GM13977 (cell line): ENCODE data around the gene TEAD2.
"Not testable (repeated sequence)": the region's sequence is repeated elsewhere in the genome, so short reads cannot be mapped to it uniquely, and the experiment has no call there.

ENCODE experiments used
- DNase-seq: peaks from one replicate; pipeline ENCODE4 v3.0.0; 2012; ENCODE audit warnings: low spot score
- CTCF ChIP-seq: IDR thresholded peaks from 2 replicates; pipeline ENCODE4 v1.5.1; 2012; ENCODE audit warnings: mild to moderate bottlenecking, control low read depth; ENCODE audit not compliant: insufficient read depth; ENCODE audit errors: extremely low read depth, missing control alignments
- in situ Hi-C: fragments of 300-500 bp; cut with MboI; formaldehyde crosslinking; loops from one replicate; pipeline ENCODE4 v1.12.0; 2022; ENCODE audit warnings: low sequenced_read_pairs, low pct_unique_long_range_greater_than_20kb, mixed read lengths, inconsistent platforms; ENCODE audit not compliant: unreplicated experiment

Gene TEAD2

DNA sequence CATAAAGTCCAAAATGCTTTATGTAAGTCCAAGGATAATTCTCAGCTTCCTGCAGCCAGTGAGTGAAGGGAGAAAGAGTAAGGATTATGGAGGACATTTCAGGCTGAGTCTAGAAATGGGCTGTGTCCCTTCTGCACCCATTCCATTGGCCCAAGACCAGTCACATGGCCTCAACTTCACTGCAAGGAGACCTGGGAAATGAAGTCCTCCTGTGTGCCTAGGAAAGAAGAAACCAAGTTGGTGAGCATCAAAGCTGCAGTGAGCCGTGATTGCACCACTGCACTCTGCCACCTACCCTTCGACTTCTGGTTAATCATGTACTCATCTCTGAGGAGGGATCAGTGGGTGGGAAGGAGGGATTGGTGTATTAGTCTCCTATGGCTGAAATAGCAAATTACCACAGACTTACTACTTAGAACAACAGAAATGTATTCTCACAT is 30.6 kb downstream of the TEAD2 start:
- DNase-seq: peak; percentile 74
- in situ Hi-C loops: no loop called here
- TF ChIP-seq CTCF: no peak

- DNase-seq, in situ Hi-C loops: not testable (repeated sequence)
These were observed 31.0 kb downstream of the TEAD2 start for GRCh38 chr19:49331187-49331586.

DNA sequence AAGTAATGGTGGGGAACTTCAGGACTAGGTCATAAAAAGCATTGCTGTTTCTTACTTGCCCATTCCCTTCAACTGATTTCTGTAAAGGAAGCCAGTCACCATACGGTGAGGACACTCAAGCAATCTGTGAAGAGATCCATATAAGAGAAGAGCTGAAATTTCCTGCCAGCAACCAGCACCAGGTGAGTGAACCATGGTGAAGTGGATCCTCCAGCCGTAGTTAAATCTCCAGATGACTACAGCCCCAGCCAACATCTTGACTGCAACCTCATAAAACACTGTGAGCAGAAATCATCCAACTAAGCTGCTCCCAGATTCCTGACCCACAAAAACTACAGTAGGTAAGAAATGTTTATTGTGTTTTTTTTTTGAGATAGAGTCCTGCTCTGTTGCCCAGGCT is 33.5 kb downstream of the TEAD2 start:
- in situ Hi-C loops: no loop called here
- TF ChIP-seq CTCF: no peak
- no peak for DNase-seq

GRCh38 chr19:49327878-49328544 is 34.2 kb downstream of the TEAD2 start:
- in situ Hi-C loops: no loop called here
- DNase-seq: peak; percentile 74
- peak; percentile 62 for TF ChIP-seq CTCF

DNA sequence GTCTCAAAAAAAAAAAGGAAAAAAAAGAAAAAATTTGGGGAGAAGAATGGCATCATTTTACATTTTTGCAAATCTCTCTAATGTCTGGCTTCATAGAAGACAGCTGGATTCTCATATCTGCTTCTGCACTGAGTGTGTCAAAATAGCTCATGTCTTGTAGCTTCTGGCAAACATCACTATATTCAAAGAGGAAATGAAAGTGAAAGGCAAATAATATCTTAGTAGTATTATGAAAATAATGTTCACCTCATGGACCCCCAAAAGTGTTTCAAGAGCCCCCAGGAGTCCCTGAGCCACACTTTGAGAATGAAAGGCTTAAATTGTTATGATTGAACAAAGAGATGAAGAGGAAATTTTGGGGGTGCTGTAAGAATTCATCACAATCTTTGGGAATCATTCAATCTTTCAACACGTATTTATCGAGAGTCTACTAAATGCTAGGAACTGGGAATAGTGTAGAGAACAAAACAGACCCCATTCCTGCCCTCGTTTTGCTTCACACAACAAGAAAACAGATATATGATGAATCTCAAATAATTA is 36.0 kb downstream of the TEAD2 start:
- in situ Hi-C loops: no loop called here
- TF ChIP-seq CTCF: no peak
- peak; percentile 83 for DNase-seq

GRCh38 chr19:49325756-49326155 is 36.5 kb downstream of the TEAD2 start:
- DNase-seq, in situ Hi-C loops: not testable (repeated sequence)

DNA sequence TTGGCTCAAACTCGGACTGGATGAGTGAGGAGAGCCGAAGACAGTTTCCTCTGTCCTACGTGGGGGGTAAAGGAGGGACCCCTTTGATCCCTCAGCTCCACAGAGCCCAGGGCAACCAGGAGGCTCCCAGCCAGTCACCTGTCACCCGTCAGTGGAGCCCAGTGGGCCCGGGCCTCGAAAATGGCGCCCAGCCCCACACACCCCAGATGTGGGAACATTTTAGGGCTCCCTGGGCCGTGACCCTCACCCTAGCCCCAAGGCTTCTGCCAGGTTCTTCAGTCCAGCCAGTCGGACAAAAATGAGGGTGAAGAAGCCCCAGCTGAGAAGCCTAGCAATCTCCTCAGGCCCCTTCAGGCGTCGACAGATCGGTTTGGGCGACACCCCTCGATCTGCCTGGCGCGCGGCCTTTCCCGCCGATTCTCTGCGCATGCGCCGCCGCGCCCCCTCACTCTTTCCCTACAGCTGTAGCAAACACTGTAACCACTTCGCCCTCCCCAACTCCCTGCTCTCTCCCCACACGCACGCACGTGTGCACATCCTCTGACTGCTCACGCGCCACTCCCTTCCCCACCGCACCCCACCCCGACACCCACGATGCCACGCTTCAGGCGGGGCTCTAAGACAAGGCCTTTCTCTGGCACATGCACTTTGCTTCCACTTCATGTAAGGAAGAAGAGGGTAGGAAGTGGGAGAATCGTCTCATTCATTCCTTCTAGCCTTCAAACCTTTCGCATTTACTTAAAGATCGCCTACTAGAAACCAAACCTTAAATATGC is 37.2 kb downstream of the TEAD2 start, which contains the start of gene SLC6A16:
TSS of gene SLC6A16 (minus strand) at position 391 of the 776 bp plus-strand sequence. CDS start 13,844 bp downstream, outside the sequence.
- in situ Hi-C loops: no loop called here
- TF ChIP-seq CTCF: no peak
- DNase-seq: no peak
